ENCODE data around the gene JAKMIP1.

- TF ChIP-seq POLR2A (IDR thresholded peaks at IDR 0.05) = no peak
- no peak for TF ChIP-seq CTCF (IDR thresholded peaks at IDR 0.05)
Observed at GRCh38 chr4:5976921-5977320, 223.4 kb downstream of the JAKMIP1 start.

Data from esophagus squamous epithelium (tissue), 4 donors.